Hepatocyte (in vitro differentiated cells): ENCODE results near the gene STK24.

Experiments used
- CTCF ChIP-seq: fragments of 200-600 bp; sonication (generic); IDR thresholded peaks from 2 replicates; pipeline ENCODE4 v1.5.1; 2016; ENCODE audit warnings: antibody characterized with exemption, mild to moderate bottlenecking; ENCODE audit not compliant: poor library complexity
- EZH2 ChIP-seq: fragments of 200-600 bp; sonication (generic); IDR thresholded peaks from 2 replicates; pipeline ENCODE4 v1.6.1; 2016; ENCODE audit warnings: antibody characterized with exemption, mild to moderate bottlenecking, borderline replicate concordance

- TF ChIP-seq CTCF (no peak), EZH2 (no peak)
These were observed 89.9 kb downstream of the STK24 start for GRCh38 chr13:98487016-98487415.
